ENCODE measurements around the gene PI16. TPM values are rescaled to one million over a fixed set of nuclear protein-coding genes. Genes with fewer than 3 reads are reported as not detected.

The PI16 gene
- total and polyA plus RNA-seq, 9 donors = 0.12 to 43.1 (median 3.1) TPM; not detected in 1

GRCh38 chr6:37007340-37008043, 53.0 kb downstream of the PI16 start:
- Histone ChIP-seq H3K27ac (no peak overlapping the region), H3K4me3 (no peak overlapping the region), H3K4me1 (ENCODE audit: insufficient read depth) (no peaks in the 10 kb centered on the region), H3K27me3 (no peaks in the 10 kb centered on the region), H3K9me3 (no peaks in the 10 kb centered on the region), H3K36me3 (no peaks in the 10 kb centered on the region)
- intact Hi-C loops (cut with DNase I) = no loop called here
- DNase-seq = no peak
- no peak for TF ChIP-seq CTCF (IDR thresholded peaks at IDR 0.05)
- TF ChIP-seq POLR2A (IDR thresholded peaks at IDR 0.05) = no peak
- TF ChIP-seq EP300 (IDR thresholded peaks at IDR 0.05) = no peak
- WGBS, 3 donors = 71 to 76% (median 72%) methylated on average over 12 of the region's 12 CpGs

GRCh38 chr6:37008484-37009465, 54.2 kb downstream of the PI16 start:
- no peaks in the 10 kb centered on the region for H3K4me1 ChIP-seq (ENCODE audit: insufficient read depth)
- TF ChIP-seq CTCF (IDR thresholded peaks at IDR 0.05) = no peak
- TF ChIP-seq EP300 (IDR thresholded peaks at IDR 0.05) = no peak
- TF ChIP-seq POLR2A (IDR thresholded peaks at IDR 0.05) = no peak
- no peaks in the 10 kb centered on the region for H3K9me3 ChIP-seq
- 72 to 74% (median 73%) methylated on average over 14 to 15 of the region's 15 CpGs for WGBS, 3 donors
- no peaks in the 10 kb centered on the region for H3K36me3 ChIP-seq
- no peak for DNase-seq
- intact Hi-C loops (cut with DNase I) = no loop called here
- H3K27ac ChIP-seq = no peak overlapping the region
- H3K4me3 ChIP-seq = no peak overlapping the region
- H3K27me3 ChIP-seq = no peaks in the 10 kb centered on the region

GRCh38 chr6:37010402-37010892, 55.9 kb downstream of the PI16 start:
- intact Hi-C loops (cut with DNase I) = loop anchor here in 2 of 4 donors (10.0 kb wide), 2 partner anchors 236 to 246 kb away; no protein-coding TSS in a partner anchor
- no peak overlapping the region for H3K27ac ChIP-seq
- H3K9me3 ChIP-seq = no peaks in the 10 kb centered on the region
- no peak for DNase-seq
- no peak overlapping the region for H3K4me3 ChIP-seq
- no peaks in the 10 kb centered on the region for H3K4me1 ChIP-seq (ENCODE audit: insufficient read depth)
- no peaks in the 10 kb centered on the region for H3K36me3 ChIP-seq
- WGBS, 3 donors = 80 to 91% (median 87%) methylated on average over 10 of the region's 10 CpGs
- H3K27me3 ChIP-seq = no peaks in the 10 kb centered on the region
- no peak for TF ChIP-seq POLR2A (IDR thresholded peaks at IDR 0.05)
- no peak for TF ChIP-seq EP300 (IDR thresholded peaks at IDR 0.05)
- TF ChIP-seq CTCF (IDR thresholded peaks at IDR 0.05) = no peak

- DNase-seq = no peak
- Histone ChIP-seq H3K9me3 (no peaks in the 10 kb centered on the region), H3K27me3 (no peaks in the 10 kb centered on the region), H3K27ac (no peak overlapping the region), H3K4me1 (ENCODE audit: insufficient read depth) (no peaks in the 10 kb centered on the region), H3K4me3 (no peak overlapping the region), H3K36me3 (no peaks in the 10 kb centered on the region)
- intact Hi-C loops (cut with DNase I) = loop anchor here in 2 of 4 donors (10.0 kb wide), 2 partner anchors 237 to 247 kb away; no protein-coding TSS in a partner anchor
- TF ChIP-seq EP300 (IDR thresholded peaks at IDR 0.05) = no peak
- no peak for TF ChIP-seq CTCF (IDR thresholded peaks at IDR 0.05)
- no peak for TF ChIP-seq POLR2A (IDR thresholded peaks at IDR 0.05)
- 81 to 90% (median 85%) methylated on average over 11 of the region's 11 CpGs for WGBS, 3 donors
These were observed 57.3 kb downstream of the PI16 start for GRCh38 chr6:37011656-37012378.

Measured in ovary (tissue), 9 donors.